Measurements from ENCODE around the gene PARD6B.

DNA sequence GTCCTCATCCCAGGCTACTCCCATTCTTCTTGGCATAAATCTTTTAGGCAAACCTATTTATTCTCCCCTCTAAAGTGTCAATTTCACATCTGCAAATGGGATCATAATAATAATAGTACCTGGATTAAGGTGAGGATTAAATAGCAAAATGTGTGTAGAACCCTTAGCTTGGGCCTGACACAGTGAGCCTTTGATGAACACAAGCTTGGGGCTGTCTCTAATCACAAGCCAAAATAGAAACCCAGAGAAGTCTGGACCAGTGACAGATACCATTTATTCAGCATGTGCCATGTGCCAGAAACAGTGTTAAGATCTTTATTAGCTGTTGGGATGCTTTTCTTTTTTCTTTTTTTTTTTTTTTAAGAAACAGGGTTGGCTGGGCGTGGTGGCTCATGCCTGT lies 14.9 kb upstream of the PARD6B start:
- TF ChIP-seq CTCF (IDR thresholded peaks at IDR 0.05; ENCODE audit: poor library complexity), result no peak
- no peak for TF ChIP-seq EZH2phosphoT487 (IDR thresholded peaks at IDR 0.05; ENCODE audit: low read depth, severe bottlenecking, unreplicated experiment)
- TF ChIP-seq EZH2 (IDR thresholded peaks at IDR 0.05; ENCODE audit: borderline replicate concordance), result no peak
